GM21786 (cell line): ENCODE measurements around the gene NECTIN2.
"Not testable (repeated sequence)": the region's sequence is repeated elsewhere in the genome, so short reads cannot be mapped to it uniquely, and the experiment has no call there.

ENCODE experiments used
- ATAC-seq: cut with Tn5 transposase; IDR thresholded peaks from one replicate; pipeline ENCODE4 v1.9.1; 2021; ENCODE audit not compliant: unreplicated experiment

Gene NECTIN2

GRCh38 chr19:44882063-44882462 is 36.0 kb downstream of the NECTIN2 start:
- no peak for ATAC-seq

DNA sequence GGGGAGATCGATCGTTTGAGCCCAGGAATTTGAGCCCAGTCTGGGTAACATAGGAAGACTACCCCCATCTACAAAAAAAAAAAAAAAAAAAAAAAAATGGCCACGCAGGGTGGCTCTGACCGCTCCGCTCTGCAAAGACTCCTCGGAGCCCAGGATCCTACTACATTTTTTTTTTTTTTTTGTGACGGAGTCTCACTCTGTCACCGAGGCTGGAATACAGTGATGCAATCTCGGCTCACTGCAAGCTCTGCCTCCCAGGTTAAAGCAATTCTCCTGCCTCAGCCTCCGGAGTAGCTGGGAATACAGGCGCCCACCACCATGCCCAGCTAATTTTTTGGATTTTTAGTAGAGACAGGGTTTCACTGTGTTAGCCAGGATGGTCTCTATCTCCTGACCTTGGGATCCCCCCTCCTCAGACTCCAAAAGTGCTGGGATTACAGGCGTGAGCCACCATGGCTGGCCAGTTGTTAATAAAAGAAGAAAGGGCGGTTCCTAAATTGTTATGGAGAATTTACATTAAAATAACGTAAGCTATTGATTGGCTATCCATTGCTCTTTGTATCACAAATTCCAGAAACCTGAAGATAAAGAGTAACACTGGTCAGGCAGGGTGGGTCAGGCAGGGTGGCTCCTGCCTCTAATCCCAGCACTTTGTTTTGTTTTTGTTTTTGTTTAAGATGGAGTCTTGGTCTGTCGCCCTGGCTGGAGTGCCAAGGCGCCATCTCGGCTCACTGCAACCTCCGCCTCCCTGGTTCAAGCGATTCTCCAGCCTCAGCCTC is 36.7 kb downstream of the NECTIN2 start:
- ATAC-seq: not testable (repeated sequence)

DNA sequence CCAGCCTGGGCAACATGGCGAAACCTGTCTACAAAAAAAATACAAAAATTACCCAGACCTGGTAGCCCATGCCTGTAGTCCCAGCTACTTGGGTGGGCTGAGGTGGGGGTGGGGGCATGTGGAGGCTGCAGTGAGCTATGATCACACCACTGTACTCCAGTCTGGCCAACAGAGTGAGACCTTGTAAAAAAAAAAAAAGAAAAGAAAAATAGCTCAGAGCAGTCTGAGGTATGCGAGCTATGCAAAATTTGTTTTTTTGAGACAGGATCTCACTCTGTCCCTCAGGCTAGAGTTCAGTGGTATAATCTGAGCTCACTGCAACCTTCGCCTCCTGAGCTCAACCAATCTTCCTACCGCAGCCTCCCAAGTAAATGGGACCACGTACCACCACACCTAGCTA is 37.8 kb downstream of the NECTIN2 start:
- no peak for ATAC-seq

DNA sequence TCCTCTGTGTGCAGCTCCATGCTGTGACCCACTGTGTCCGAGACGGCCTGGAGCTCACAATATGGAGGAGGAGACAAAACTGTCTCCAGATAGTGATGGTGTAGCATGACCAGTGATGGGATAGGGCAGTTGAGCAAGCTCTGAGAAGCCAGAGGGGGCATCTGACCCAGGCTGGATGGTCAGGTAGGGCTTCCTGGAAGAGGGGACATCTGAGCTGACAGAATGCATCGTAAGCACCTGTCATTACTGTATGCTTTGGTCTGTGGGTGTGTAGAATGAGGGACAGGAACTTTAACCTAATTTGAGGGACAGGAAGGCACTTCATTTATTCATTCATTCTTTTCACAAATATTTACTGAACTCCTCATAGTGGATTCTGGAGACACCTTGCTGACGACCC is 38.5 kb downstream of the NECTIN2 start:
- no peak for ATAC-seq

DNA sequence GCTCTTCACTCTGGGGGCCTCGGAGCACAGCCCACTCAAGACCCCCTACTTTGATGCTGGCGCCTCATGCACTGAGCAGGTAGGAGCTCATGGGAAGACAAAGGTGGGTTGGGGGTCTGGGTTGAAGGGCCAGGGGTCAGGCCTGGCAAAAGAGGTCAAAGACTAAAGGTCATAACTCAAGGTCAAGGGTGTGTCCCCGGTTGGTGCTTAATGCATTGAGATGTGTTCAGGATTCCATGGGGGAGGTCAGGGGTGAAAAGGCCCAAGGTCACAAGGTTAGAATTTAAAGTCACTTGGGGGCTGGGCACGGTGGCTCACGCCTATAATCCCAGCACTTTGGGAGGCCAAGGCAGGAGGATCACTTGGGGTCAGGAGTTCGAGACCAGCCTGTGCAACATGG is 40.0 kb downstream of the NECTIN2 start:
- ATAC-seq: no peak

DNA sequence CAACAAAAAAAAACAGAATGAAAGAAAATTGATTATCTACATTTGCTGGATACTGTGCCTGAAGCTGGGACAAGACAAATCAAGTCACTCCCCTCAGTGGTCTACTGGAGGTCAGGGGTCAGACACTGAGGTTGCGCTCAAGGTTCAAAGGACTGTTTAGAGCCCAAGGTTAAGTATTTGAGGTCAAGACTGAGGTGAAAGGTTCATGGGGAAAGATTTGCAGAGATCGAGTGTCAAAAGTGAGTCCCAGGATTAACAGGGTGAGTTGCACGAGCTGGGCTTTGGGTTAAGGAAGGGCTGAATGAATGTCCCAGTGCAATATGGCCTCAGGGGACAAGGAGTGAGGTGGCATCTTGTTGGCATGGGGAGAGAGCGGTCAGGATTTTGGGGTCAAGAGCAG is 41.6 kb downstream of the NECTIN2 start:
- no peak for ATAC-seq

GRCh38 chr19:44888335-44888734 is 42.2 kb downstream of the NECTIN2 start:
- ATAC-seq: not testable (repeated sequence)

GRCh38 chr19:44889830-44890365 is 43.8 kb downstream of the NECTIN2 start:
- ATAC-seq: no peak

GRCh38 chr19:44890366-44891015 is 44.4 kb downstream of the NECTIN2 start:
- peak; percentile 79 for ATAC-seq

DNA sequence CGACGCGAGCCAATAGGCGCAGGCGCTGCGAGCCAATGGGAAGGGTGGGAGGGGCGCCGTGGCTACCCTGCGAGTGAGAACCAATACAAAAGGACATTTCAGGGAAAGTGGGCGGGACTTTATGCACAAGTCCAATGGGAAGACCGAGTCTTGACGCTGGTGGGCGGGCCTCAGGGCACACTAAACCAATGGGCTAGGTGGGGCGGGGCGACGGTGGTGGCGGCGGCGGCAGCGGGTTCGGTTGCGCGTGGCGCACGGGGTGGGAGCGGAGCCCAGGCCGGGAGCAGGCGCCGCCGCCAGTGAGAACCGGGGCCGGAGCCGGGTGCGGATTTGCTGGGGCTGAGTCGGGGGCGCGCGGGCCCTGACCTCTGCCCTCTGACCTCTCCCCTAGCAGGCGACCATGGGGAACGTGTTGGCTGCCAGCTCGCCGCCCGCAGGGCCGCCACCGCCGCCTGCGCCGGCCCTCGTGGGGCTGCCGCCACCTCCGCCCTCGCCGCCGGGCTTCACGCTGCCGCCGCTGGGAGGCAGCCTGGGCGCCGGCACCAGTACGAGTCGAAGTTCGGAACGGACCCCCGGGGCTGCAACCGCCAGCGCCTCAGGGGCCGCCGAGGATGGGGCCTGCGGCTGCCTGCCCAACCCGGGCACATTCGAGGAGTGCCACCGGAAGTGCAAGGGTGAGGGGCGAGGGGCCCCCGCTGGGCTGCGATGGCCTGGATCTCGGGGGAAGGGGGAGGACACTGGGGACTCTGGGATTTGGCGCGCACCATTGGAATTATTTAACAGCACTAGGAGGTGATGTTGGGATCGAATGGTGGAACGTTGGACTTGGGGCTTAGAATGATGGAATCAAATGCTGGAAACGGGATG is 45.2 kb downstream of the NECTIN2 start, which contains the start of gene TOMM40:
Gene TOMM40 (plus strand): TSS at position 239 of the 867 bp plus-strand sequence. CDS start 162 bp downstream, at position 401.
- ATAC-seq: no peak

GRCh38 chr19:44892932-44893331 is 46.8 kb downstream of the NECTIN2 start:
- ATAC-seq: no peak

- ATAC-seq: no peak
These were observed 47.4 kb downstream of the NECTIN2 start for GRCh38 chr19:44893332-44894051.

DNA sequence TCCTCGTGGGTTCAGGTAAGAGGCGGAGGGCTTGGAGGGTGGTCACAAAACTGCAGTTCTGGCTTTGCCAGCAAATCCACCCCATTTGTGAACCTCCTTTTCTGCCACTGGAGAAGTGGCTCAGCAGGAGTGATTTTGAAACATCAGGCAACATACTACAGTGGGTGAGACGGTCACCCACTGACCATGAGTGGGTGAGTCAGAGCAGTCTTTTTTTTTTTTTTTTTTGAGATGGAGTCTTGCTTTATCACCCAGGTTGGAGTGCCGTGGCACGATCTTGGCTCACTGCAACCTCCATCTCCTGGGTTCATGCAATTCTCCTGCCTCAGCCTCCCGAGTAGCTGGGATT is 47.9 kb downstream of the NECTIN2 start:
- ATAC-seq: no peak

DNA sequence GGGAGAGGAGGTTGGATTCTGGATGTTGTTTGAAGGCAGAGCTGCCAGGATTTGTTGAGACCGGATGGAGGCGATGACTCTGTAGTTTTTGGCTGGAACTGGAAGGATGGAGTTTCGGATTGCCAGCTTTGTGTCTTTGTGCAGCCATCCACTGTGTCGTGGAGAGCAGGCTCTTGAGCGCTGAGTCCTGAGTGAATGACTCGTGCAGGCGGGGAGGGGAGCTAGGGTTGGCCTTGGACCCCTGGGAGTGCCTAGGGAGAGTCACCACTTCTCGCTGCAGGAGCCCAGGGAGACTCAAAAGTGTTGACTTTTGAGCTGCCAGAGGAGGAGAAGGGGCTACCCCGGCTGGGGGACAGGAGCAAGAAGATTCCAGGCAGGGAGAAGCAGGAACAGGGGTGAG is 48.8 kb downstream of the NECTIN2 start:
- no peak for ATAC-seq

DNA sequence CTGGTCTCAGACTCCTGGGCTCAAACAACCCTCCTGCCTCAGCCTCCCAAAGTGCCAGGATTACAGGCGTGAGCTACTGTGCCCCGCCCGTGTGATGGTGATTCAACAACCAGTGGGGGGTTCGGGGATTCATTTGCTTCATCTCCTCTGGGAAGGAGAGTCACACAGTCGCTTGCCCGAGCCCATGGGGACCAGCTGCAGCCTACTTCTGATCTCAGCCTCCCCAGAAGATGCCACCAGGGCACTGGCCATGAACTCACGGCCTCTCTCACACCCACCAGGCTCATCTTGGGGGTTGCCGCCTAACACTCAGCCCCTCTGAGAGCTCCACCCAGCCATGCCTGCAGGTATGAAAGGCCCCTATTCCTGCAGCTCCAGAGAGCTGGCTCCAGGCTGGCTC is 51.7 kb downstream of the NECTIN2 start:
- ATAC-seq: no peak

DNA sequence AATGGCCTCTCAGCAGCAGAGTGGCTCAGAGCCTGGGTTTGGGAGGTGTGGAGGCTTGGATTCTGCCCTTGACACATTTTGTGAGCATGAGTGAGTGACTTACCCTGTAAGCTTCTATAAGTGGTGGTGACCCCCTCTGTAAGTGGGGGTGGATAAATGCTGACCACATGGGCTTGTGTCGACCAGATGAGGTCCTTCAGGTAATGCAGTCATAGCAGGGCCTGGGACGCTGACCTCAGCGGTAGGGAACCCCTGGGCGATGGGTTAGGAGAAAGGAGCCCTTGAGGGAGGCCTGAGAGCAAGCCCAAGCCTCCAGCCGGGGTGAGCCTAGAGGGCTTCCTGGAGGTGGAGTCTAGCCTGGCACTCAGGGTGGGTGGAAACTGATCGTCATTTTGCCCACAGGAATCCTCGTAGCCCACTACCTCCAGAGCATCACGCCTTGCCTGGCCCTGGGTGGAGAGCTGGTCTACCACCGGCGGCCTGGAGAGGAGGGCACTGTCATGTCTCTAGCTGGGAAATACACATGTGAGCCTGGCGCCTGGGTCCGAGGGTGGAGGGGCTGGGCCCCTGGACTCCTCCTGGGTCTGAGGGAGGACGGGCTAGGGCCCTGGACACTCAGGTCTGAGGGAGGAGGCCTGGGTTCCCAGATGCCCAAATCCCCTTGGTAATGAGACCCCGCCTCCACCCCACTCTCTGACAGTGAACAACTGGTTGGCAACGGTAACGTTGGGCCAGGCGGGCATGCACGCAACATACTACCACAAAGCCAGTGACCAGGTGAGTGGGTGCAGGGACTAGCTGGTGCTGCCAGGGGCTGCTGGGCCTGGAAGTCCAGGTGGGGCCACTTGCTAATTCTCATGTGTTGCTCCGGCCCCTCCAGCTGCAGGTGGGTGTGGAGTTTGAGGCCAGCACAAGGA is 54.5 kb downstream of the NECTIN2 start:
- no peak for ATAC-seq

- ATAC-seq: no peak
These were observed 57.1 kb downstream of the NECTIN2 start for GRCh38 chr19:44903216-44903601.

GRCh38 chr19:44903602-44904425 is 57.7 kb downstream of the NECTIN2 start:
- no peak for ATAC-seq
